ENCODE data around the gene RIPOR3. TPM values are rescaled to one million over a fixed set of nuclear protein-coding genes. Genes with fewer than 3 reads are reported as not detected.

The RIPOR3 gene
- polyA plus RNA-seq, 1 donor from 2014 or later: not detected

- H3K9ac ChIP-seq (ENCODE audit: low read length): no peak overlapping the region
- no peaks in the 10 kb centered on the region for H3F3A ChIP-seq (ENCODE audit: insufficient read depth, low read length, poor library complexity, severe bottlenecking)
- no peak overlapping the region for H3K4me2 ChIP-seq (ENCODE audit: low read length)
- H3K27me3 ChIP-seq (ENCODE audit: insufficient read depth, low read depth, low read length): no peaks in the 10 kb centered on the region
- no peaks in the 10 kb centered on the region for H3K9me2 ChIP-seq (ENCODE audit: insufficient read depth, low read length)
- no peak overlapping the region for H3K27ac ChIP-seq (ENCODE audit: low read length)
- H2AFZ ChIP-seq (ENCODE audit: low read depth, low read length): no peak overlapping the region
- TF ChIP-seq CTCF (IDR thresholded peaks at IDR 0.05; ENCODE audit: poor library complexity, severe bottlenecking) (no peak), TAF1 (IDR thresholded peaks at IDR 0.05; ENCODE audit: low read depth) (no peak), REST (IDR thresholded peaks at IDR 0.05; ENCODE audit: borderline replicate concordance) (no peak), EP300 (conservative IDR thresholded peaks at IDR 0.05; ENCODE audit: poor library complexity, severe bottlenecking) (no peak), POLR2AphosphoS5 (IDR thresholded peaks at IDR 0.05) (no peak), RAD21 (conservative IDR thresholded peaks at IDR 0.05) (no peak), SMC3 (conservative IDR thresholded peaks at IDR 0.05; ENCODE audit: poor library complexity) (no peak), MXI1 (conservative IDR thresholded peaks at IDR 0.05; ENCODE audit: poor library complexity, severe bottlenecking) (no peak), EZH2 (IDR thresholded peaks at IDR 0.05; ENCODE audit: borderline replicate concordance, insufficient read depth, low read length, poor library complexity, severe bottlenecking) (no peak)
- H3K79me2 ChIP-seq (replicated peaks; ENCODE audit: insufficient read depth, low read length): no peaks in the 10 kb centered on the region
- no peaks in the 10 kb centered on the region for H3K36me3 ChIP-seq (ENCODE audit: insufficient read depth, low read length)
- H3K4me3 ChIP-seq (ENCODE audit: low read length): no peak overlapping the region
- H4K20me1 ChIP-seq (ENCODE audit: insufficient read depth): no peaks in the 10 kb centered on the region
- H3K9me3 ChIP-seq (ENCODE audit: low read length): no peaks in the 10 kb centered on the region
Observed at GRCh38 chr20:50717974-50718761, 26.8 kb upstream of the RIPOR3 start.

- Histone ChIP-seq H3K27ac (ENCODE audit: low read length) (no peak overlapping the region), H3F3A (ENCODE audit: insufficient read depth, low read length, poor library complexity, severe bottlenecking) (no peaks in the 10 kb centered on the region), H3K9me2 (ENCODE audit: insufficient read depth, low read length) (no peaks in the 10 kb centered on the region), H2AFZ (ENCODE audit: low read depth, low read length) (no peak overlapping the region), H3K9me3 (ENCODE audit: low read length) (no peaks in the 10 kb centered on the region), H3K27me3 (ENCODE audit: insufficient read depth, low read depth, low read length) (no peaks in the 10 kb centered on the region), H3K9ac (ENCODE audit: low read length) (no peak overlapping the region), H3K4me3 (ENCODE audit: low read length) (no peak overlapping the region), H3K79me2 (replicated peaks; ENCODE audit: insufficient read depth, low read length) (no peaks in the 10 kb centered on the region), H4K20me1 (ENCODE audit: insufficient read depth) (no peaks in the 10 kb centered on the region), H3K36me3 (ENCODE audit: insufficient read depth, low read length) (no peaks in the 10 kb centered on the region), H3K4me2 (ENCODE audit: low read length) (no peak overlapping the region)
- no peak for TF ChIP-seq CTCF (IDR thresholded peaks at IDR 0.05; ENCODE audit: poor library complexity, severe bottlenecking)
- TF ChIP-seq EZH2 (IDR thresholded peaks at IDR 0.05; ENCODE audit: borderline replicate concordance, insufficient read depth, low read length, poor library complexity, severe bottlenecking): no peak
- no peak for TF ChIP-seq POLR2AphosphoS5 (IDR thresholded peaks at IDR 0.05)
- no peak for TF ChIP-seq SMC3 (conservative IDR thresholded peaks at IDR 0.05; ENCODE audit: poor library complexity)
Observed at GRCh38 chr20:50717312-50717711, 26.0 kb upstream of the RIPOR3 start.
